H4 (cell line): ENCODE results near the gene SPAG8. TPM values are rescaled to one million over a fixed set of nuclear protein-coding genes. Genes with fewer than 3 reads are reported as not detected.

Experiments
- DNase-seq: peaks from one replicate; pipeline ENCODE4 v3.0.0-alpha.2; 2015; ENCODE audit warnings: low spot score
- total RNA-seq: library from RNA; depleted of rRNA; stranded (reverse); fragments of >200 nt; shearing (Covaris generic); gene quantifications from 2 replicates; pipeline ENCODE4 v1.2.3, GENCODE V29; 2014; rRNA removed

Gene SPAG8
- total RNA-seq, 1 experiment from 2014 or later, result 0.99 TPM

DNA sequence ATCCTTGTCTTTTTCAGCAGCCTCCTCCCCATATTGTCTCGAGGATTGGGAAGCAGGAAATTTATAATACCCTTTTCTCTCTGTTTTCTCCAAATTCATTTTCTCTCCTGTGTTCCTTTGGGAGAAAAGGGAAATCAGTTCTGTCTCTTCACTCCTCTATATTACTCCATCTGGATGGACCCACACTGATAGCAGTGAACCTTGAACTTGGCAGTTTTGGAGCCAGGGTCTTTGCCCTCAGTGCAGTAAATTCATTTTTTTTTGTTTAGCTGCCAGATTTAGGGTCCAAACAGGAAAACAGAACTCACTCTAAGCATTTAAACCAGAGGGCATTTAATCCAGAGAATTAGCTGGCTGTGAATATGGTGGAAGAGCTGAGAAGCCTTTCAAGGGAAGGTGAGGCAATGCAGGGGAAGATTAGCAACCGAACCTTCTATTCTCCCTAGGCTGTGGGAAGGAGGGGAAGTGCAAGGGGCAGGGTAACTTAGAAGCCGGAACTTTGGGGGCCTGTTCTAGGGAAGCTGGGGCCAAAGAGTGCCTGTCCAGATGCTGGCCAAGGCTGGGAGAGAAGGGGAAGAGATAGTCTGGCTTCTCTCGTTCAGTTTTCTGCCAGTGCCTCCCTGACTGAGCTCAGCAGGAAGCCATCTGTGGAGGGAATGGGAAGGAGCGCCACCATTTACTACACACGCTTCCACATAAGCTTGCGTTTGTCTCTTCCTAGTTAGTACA lies 37.0 kb downstream of the SPAG8 start:
- no peak for DNase-seq

GRCh38 chr9:35771943-35772342 lies 40.1 kb downstream of the SPAG8 start:
- no peak for DNase-seq

GRCh38 chr9:35771534-35771933 lies 40.5 kb downstream of the SPAG8 start:
- no peak for DNase-seq

GRCh38 chr9:35771075-35771433 lies 41.0 kb downstream of the SPAG8 start:
- DNase-seq, result no peak

- DNase-seq, result no peak
Measured at GRCh38 chr9:35769763-35770162, 42.3 kb downstream of the SPAG8 start.

- DNase-seq, result no peak
Measured at GRCh38 chr9:35767458-35767857, 44.6 kb downstream of the SPAG8 start.

DNA sequence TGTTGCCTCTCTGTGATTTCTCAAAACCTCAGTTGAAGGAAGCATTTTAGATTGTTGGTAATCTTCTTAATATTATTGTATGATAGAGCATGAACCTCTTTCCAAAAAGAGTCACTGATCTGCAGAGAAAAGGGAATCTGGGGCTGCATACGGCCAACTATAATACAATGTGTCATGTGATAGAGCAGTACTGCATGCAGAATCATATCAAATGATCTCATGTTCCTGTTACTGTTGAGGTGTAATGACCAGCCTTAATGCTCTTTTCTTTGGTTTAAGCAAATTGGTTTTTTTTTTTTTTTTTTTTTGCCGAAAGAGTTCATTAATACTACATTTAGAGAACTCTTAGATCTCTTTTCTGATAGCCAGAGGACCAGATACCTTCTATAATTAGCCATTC lies 45.1 kb downstream of the SPAG8 start:
- no peak for DNase-seq

DNA sequence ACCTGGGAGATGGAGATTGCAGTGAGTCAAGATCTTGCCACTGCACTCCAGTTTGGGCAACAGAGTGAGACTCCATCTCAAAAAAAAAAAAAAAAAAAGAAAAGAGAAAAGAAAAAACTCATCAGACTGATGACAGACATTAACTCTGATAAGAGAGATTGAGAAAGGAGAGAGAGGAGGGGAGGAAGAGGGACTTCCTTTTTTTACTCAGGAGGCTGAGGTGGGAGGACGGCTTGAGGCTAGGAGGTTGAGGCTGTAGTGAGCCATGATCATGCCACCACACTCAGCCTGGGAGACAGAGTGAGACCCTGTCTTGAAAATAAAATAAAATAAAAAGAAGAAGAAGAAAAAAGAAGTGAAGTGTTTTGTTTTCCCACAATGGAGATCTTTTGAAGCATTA lies 48.3 kb downstream of the SPAG8 start:
- no peak for DNase-seq

GRCh38 chr9:35763181-35763580 lies 48.9 kb downstream of the SPAG8 start:
- no peak for DNase-seq

DNA sequence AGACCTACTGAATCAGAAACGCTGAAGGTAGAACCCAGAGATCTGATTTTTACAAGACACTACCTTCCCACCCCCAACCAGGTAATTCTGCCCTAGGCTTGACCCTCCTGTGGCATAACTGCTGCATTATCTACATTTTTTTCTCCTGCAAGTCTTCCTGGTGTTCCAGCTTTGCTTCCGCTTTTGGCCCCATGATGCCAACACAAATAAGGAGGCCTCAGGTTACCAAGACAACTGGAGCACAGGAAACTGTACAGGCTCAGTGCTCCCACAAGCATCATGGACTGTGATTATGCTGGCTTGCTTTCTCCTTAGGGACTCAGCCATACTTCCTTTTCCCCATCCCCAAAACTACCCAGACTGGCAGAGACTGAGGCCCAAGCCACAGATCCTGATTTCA lies 51.4 kb downstream of the SPAG8 start:
- DNase-seq, result no peak

DNA sequence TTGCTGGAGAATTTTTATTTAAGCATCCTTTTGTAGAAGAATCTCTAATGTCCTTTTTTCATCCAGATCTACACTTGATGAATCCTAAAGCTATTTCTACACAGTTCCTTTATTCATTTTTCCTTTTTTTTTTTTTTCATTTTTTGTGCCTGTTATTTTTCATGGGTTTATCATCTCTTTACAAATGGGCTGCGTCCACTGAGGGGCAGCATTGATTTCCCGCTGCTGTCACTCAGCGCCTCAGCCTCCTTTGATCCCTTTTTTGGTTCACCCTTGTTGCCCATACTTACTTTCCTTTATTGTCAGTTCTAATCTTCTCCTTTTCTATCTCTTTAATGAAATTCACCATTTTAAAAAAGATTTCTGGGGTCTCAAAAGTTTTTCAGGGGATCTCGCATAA lies 52.3 kb downstream of the SPAG8 start:
- DNase-seq, result no peak

Other genes with a start within 250 kb of the SPAG8 start
- 5.4 and 8.0 TPM in 2 replicates for gene TESK1, start 207.0 kb downstream of the SPAG8 start, total RNA-seq
- gene CD72, start 193.8 kb downstream of the SPAG8 start, total RNA-seq, result 0.53 and 1.2 TPM in 2 replicates
- gene SIT1, start 161.3 kb downstream of the SPAG8 start, total RNA-seq, result not detected in 2 replicates
- gene RMRP, start 154.2 kb downstream of the SPAG8 start, total RNA-seq, result 4,639 and 15,849 TPM in 2 replicates
- gene CCDC107, start 154.0 kb downstream of the SPAG8 start, total RNA-seq, result 6.3 and 7.9 TPM in 2 replicates
- 16.9 and 44.9 TPM in 2 replicates for gene ARHGEF39, start 147.1 kb downstream of the SPAG8 start, total RNA-seq
- 1.3 and 2.1 TPM in 2 replicates for gene CA9, start 138.3 kb downstream of the SPAG8 start, total RNA-seq
- gene TPM2, start 122.3 kb downstream of the SPAG8 start, total RNA-seq, result 2.7 and 3.9 TPM in 2 replicates
- 71.2 and 95.8 TPM in 2 replicates for gene TLN1, start 80.1 kb downstream of the SPAG8 start, total RNA-seq
- gene CREB3, start 79.6 kb downstream of the SPAG8 start, total RNA-seq, result 115 and 121 TPM in 2 replicates
- 16.9 and 21.5 TPM in 2 replicates for gene GBA2, start 63.0 kb downstream of the SPAG8 start, total RNA-seq
- 16.4 and 18.6 TPM in 2 replicates for gene RGP1, start 63.0 kb downstream of the SPAG8 start, total RNA-seq
- not detected in 2 replicates for gene MSMP, start 58.0 kb downstream of the SPAG8 start, total RNA-seq
- gene NPR2, start 20.7 kb downstream of the SPAG8 start, total RNA-seq, result 0.25 and 2.9 TPM in 2 replicates
- 88.2 and 95.4 TPM in 2 replicates for gene HINT2, start 2.8 kb upstream of the SPAG8 start, total RNA-seq
- gene FAM221B, start 16.5 kb upstream of the SPAG8 start, total RNA-seq, result not detected in 2 replicates
- 2.1 and 4.2 TPM in 2 replicates for gene TMEM8B, start 17.0 kb upstream of the SPAG8 start, total RNA-seq
- gene OR13J1, start 58.1 kb upstream of the SPAG8 start, total RNA-seq, result not detected in 2 replicates
- 0.41 TPM in 1 of 2 replicates, not detected in the other for gene HRCT1, start 93.9 kb upstream of the SPAG8 start, total RNA-seq
- gene SPAAR, start 97.2 kb upstream of the SPAG8 start, total RNA-seq, result 0.12 and 0.27 TPM in 2 replicates
- gene OR2S2, start 145.9 kb upstream of the SPAG8 start, total RNA-seq, result not detected in 2 replicates
- 14.3 and 16.7 TPM in 2 replicates for gene RECK, start 224.7 kb upstream of the SPAG8 start, total RNA-seq